ENCODE data around the gene PFDN6.

- TF ChIP-seq JUNB (IDR thresholded peaks at IDR 0.05; ENCODE audit: unreplicated experiment), result no peak
- TF ChIP-seq, protein P1, sequence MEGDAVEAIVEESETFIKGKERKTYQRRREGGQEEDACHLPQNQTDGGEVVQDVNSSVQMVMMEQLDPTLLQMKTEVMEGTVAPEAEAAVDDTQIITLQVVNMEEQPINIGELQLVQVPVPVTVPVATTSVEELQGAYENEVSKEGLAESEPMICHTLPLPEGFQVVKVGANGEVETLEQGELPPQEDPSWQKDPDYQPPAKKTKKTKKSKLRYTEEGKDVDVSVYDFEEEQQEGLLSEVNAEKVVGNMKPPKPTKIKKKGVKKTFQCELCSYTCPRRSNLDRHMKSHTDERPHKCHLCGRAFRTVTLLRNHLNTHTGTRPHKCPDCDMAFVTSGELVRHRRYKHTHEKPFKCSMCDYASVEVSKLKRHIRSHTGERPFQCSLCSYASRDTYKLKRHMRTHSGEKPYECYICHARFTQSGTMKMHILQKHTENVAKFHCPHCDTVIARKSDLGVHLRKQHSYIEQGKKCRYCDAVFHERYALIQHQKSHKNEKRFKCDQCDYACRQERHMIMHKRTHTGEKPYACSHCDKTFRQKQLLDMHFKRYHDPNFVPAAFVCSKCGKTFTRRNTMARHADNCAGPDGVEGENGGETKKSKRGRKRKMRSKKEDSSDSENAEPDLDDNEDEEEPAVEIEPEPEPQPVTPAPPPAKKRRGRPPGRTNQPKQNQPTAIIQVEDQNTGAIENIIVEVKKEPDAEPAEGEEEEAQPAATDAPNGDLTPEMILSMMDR (conservative IDR thresholded peaks at IDR 0.05; ENCODE audit: low read depth in 2 of 2), result no peak
- TF ChIP-seq POLR2AphosphoS5 (IDR thresholded peaks at IDR 0.05; ENCODE audit: low read depth), result no peak
- no peak for TF ChIP-seq EZH2 (IDR thresholded peaks at IDR 0.05; ENCODE audit: low read depth, unreplicated experiment)
- TF ChIP-seq CREB1 (CRISPR knock-in tag; IDR thresholded peaks at IDR 0.05; ENCODE audit: low read depth), result no peak
These were observed 1.1 kb downstream of the PFDN6 start for GRCh38 chr6:33290459-33290858.
